Thoracic aorta (tissue), 2 donors: ENCODE measurements around the gene CST11. TPM values are rescaled to one million over a fixed set of nuclear protein-coding genes. Genes with fewer than 3 reads are reported as not detected.

Source experiments
- ATAC-seq: fragments of 150-250 bp; one replicate; pipeline ENCODE4 v1.8.0; 2017; ENCODE audit warnings: low read depth; ENCODE audit not compliant: insufficient number of reproducible peaks, low FRiP score
- DNase-seq: peaks from one replicate; pipeline ENCODE4 v3.0.0-alpha.2; 2020; ENCODE audit warnings: low spot score
- H3K27ac ChIP-seq, 2 donors: fragments of 200-600 bp; sonication (generic); 1 replicate in 1 of 2; 2 replicates in 1 of 2; pipeline ENCODE4 v1.5.1; 2016; ENCODE audit warnings: mild to moderate bottlenecking in 2 of 2, moderate library complexity in 2 of 2
- H3K27me3 ChIP-seq: fragments of 200-600 bp; sonication (generic); replicated peaks from 2 replicates; pipeline ENCODE4 v1.6.0; 2016; ENCODE audit warnings: mild to moderate bottlenecking; ENCODE audit not compliant: insufficient read depth
- H3K36me3 ChIP-seq: fragments of 200-600 bp; sonication (generic); one replicate; pipeline ENCODE4 v1.5.1; 2016
- H3K4me1 ChIP-seq, 2 donors: fragments of 200-600 bp; sonication (generic); 1 replicate in 1 of 2; 2 replicates in 1 of 2; pipeline versions ENCODE4 v1.5.1 to v1.6.0; 2016; ENCODE audit warnings: low read depth in 2 of 2, mild to moderate bottlenecking in 1 of 2; ENCODE audit not compliant: control insufficient read depth in 1 of 2
- H3K4me3 ChIP-seq: fragments of 200-600 bp; sonication (generic); 2 replicates; pipeline ENCODE4 v1.5.1; 2016; ENCODE audit warnings: mild to moderate bottlenecking
- H3K9me3 ChIP-seq: fragments of 200-600 bp; sonication (generic); 2 replicates; pipeline ENCODE4 v1.5.1; 2016
- CTCF ChIP-seq: fragments of 200-600 bp; sonication (generic); IDR thresholded peaks from one replicate; pipeline ENCODE4 v1.5.1; 2019; ENCODE audit warnings: antibody characterized with exemption
- total RNA-seq, 2 donors: library from RNA; depleted of rRNA; stranded (reverse); fragments of >200 nt; gene quantifications; one replicate each; pipeline versions ENCODE4 v1.1.0 to v1.2.3, GENCODE V29; 2016

CST11 gene
- total RNA-seq, 2 donors from 2014 or later, result not detected

GRCh38 chr20:23415959-23416583, 36.6 kb downstream of the CST11 start:
- no peak for TF ChIP-seq CTCF
- H3K27me3 ChIP-seq, result no peaks in the 10 kb centered on the region
- H3K36me3 ChIP-seq, result no peaks in the 10 kb centered on the region
- no peaks in the 10 kb centered on the region for H3K9me3 ChIP-seq
- no peak for ATAC-seq
- H3K27ac ChIP-seq, result no peak overlapping the region
- no peak for DNase-seq
- no peak overlapping the region for H3K4me3 ChIP-seq
- peaks cover 13 to 24% of the 10 kb centered on the region in 2 donors for H3K4me1 ChIP-seq

DNA sequence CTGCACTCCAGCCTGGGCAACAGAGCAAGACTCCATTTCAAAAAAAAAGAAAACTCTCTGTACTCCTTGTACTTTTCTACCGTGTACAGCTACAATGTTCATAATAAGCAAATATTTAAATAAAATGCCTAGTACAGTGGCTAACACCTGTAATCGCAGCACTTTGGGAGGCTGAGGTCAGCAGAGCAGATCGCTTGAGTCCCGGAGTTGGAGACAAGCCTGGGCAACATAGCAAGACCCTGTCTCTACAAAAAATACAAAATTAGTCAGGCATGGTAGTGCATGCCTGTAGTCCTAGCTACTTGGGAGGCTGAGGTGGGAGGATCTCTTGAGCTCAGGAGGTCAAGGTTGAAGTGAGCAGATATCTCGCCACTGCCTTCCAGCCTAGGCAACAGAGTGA, 37.1 kb downstream of the CST11 start:
- TF ChIP-seq CTCF, result no peak
- H3K27me3 ChIP-seq, result no peaks in the 10 kb centered on the region
- no peak overlapping the region for H3K27ac ChIP-seq
- no peak for ATAC-seq
- H3K9me3 ChIP-seq, result no peaks in the 10 kb centered on the region
- no peak for DNase-seq
- H3K4me3 ChIP-seq, result no peak overlapping the region
- no peaks in the 10 kb centered on the region for H3K36me3 ChIP-seq
- H3K4me1 ChIP-seq, result peaks cover 13 to 24% of the 10 kb centered on the region in 2 donors

DNA sequence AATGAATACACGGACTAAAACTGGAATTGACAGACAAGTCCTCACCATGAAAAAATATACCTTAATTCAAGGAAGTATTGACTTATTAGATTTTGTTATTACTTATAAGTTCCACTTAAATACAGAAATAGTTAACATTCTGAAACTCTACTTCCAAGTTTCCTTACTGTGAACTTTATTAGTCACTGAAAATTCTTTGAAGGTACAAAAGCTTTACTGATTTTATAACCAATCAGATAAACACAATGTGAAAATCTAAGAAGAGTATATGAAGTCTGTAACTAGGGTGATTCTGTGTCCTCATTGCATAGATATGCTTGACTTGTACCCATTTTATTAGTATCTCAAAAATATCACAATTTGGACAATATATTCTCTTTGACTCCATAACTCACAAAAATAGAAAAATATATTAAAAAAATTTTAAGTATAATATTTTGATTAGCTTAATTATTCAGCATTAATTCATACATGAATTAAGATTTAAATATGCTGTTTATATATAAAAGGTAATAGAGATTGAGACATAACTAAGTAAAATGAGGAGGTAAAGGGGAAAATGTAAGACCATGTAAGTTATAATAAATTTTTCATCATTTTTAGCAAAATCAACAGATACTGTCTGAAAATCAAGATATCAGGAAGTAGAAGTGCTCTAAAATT, 38.0 kb downstream of the CST11 start:
- H3K4me3 ChIP-seq, result no peak overlapping the region
- H3K27ac ChIP-seq, result no peak overlapping the region
- no peaks in the 10 kb centered on the region for H3K9me3 ChIP-seq
- H3K27me3 ChIP-seq, result no peaks in the 10 kb centered on the region
- H3K36me3 ChIP-seq, result no peaks in the 10 kb centered on the region
- no peak for TF ChIP-seq CTCF
- ATAC-seq (no peak), DNase-seq (no peak)
- H3K4me1 ChIP-seq, result peaks cover 11 to 21% of the 10 kb centered on the region in 2 donors

DNA sequence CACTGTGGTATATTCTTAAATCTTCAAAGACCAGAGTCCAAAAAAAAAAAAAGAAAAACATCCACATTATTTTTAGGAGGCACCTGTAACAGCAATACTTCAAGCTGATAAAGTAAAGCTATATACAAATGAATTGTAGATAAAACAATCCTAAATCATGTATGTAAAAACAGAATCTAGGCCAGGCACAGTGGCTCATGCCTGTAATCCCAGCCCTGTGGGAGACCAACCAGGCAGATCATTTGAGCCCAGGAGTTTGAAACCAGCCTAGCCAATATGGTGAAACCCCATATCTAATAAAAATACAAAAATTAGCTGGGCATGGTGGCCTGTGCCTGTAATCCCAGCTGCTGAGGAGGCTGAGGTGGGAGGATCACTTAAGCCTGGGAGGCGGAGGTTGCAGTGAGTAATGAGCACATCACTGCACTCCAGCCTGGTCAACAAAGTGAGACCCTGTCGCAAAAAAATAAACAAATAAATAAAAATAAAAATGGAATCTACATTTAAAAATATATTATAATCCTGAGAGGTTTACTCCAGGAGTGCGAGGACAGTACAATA, 38.7 kb downstream of the CST11 start:
- Histone ChIP-seq H3K9me3 (no peaks in the 10 kb centered on the region), H3K27me3 (no peaks in the 10 kb centered on the region), H3K4me3 (no peak overlapping the region), H3K4me1 (peaks cover 4 to 14% of the 10 kb centered on the region in 2 donors), H3K27ac (no peak overlapping the region), H3K36me3 (no peaks in the 10 kb centered on the region)
- no peak for TF ChIP-seq CTCF
- ATAC-seq (no peak), DNase-seq (no peak)

DNA sequence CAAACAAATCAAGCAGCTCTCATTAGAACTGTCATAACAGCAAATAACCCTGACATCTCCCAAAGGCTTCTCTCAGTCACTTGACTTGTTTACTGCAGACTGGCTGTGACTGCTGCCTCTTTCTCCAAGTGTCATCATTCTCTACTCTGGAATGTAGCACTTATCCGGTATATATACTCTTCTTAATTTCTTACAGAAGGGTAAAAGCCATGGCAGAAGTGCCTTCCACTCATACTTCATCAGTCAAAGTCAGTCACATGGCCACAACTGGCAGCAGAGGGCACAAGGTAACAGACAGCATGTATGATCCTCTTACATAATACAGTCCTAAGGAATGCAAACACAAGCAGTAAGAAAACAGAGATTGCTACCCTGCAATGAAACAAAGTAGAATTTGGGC, 40.6 kb downstream of the CST11 start:
- DNase-seq, result no peak
- ATAC-seq, result no peak
- H3K9me3 ChIP-seq, result no peaks in the 10 kb centered on the region
- no peak overlapping the region for H3K4me3 ChIP-seq
- no peaks in the 10 kb centered on the region for H3K36me3 ChIP-seq
- no peak for TF ChIP-seq CTCF
- no peaks in the 10 kb centered on the region for H3K27me3 ChIP-seq
- peaks cover 4 to 12% of the 10 kb centered on the region in 2 donors for H3K4me1 ChIP-seq
- no peak overlapping the region for H3K27ac ChIP-seq
